ENCODE results near the gene ZNF609.
"Not testable (repeated sequence)": the region's sequence is repeated elsewhere in the genome, so short reads cannot be mapped to it uniquely, and the experiment has no call there.

ZNF609 gene

DNA sequence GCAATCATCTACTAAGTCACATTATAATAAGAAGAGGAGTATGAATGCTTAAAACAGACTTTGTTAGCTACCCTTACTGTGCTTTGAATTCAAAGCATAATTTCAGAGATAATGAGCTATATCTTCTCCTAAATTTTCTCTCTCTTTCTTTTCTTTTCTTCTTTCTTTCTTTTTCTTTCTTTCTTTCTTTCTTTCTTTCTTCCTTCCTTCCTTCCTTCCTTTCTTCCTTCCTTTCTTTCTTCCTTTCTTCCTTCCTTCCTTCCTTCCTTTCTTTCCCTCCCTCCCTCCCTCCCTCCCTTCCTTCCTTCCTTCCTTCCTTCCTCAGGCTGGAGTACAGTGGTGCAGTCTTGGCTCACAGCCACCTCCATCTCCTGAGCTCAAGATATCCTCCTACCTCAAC is 184.4 kb downstream of the ZNF609 start:
- not testable (repeated sequence) for DNase-seq (ENCODE audit: low spot score)

GRCh38 chr15:64645995-64646394 is 185.6 kb downstream of the ZNF609 start:
- DNase-seq (ENCODE audit: low spot score) = no peak

GRCh38 chr15:64647367-64647766 is 187.0 kb downstream of the ZNF609 start:
- no peak for DNase-seq (ENCODE audit: low spot score)

DNA sequence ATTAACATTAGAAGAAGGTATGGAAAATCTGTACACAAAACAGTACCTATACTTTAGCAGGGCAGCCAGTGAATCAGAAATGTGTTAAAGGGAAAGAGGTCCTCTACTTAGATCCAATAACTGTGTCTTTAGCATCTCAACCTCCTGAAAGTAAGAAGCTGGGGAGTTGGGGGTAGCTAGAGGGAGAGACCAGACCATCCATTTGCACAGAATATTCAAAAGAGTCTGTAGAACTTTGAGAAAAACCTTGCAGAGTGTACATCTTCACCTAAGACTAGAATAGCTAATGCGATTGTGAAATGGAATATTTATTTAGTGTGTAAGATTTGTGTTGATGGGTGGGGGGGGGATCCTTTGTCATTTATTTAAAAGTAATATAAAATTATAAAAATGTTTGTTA is 190.2 kb downstream of the ZNF609 start:
- no peak for DNase-seq (ENCODE audit: low spot score)

GRCh38 chr15:64651601-64652191 is 191.3 kb downstream of the ZNF609 start:
- DNase-seq (ENCODE audit: low spot score) = no peak

DNA sequence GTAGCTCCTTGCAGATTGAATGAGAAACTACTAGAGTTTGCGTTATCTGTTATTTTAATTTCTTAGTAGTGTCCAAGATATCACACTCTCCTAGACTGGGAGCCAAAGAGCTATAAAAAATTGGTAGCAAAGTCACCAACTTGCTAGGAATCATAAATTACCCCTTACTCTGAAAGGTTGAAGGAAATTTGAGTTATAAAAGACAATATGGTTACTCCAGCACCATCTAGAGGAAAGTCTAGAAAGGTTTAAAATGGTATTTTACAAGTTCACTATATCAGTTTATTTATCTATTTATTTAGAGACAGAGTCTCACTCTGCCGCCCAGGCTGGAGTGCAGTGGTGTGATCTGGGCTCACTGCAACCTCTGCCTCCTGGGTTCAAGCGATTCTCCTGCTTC is 193.4 kb downstream of the ZNF609 start:
- DNase-seq (ENCODE audit: low spot score) = no peak

- DNase-seq (ENCODE audit: low spot score) = no peak
These were observed 196.1 kb downstream of the ZNF609 start for GRCh38 chr15:64656508-64656907.

- DNase-seq (ENCODE audit: low spot score) = no peak
These were observed 204.8 kb downstream of the ZNF609 start for GRCh38 chr15:64665179-64665578.

DNA sequence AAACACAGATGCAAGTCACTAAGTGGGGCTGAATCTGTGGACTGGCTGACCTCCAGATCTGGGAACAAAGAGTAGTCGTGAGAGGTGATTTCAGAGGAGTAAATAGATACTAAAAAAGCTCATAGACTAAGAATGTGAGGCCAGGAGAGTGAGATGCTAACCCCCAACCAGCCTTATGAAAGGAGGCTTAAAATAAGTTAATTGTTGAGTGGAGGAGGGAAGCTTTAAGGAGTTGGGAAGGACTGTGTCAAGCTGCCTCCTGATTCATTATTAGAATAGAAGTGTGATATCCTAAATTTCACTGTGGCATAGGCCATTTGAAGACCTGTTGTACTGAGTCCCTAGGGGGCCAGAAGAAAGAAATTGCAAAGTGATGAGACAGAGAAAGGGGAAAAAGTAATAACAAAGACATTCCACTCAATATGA is 207.4 kb downstream of the ZNF609 start:
- no peak for DNase-seq (ENCODE audit: low spot score)

- DNase-seq (ENCODE audit: low spot score) = no peak
These were observed 213.5 kb downstream of the ZNF609 start for GRCh38 chr15:64673866-64674265.

DNA sequence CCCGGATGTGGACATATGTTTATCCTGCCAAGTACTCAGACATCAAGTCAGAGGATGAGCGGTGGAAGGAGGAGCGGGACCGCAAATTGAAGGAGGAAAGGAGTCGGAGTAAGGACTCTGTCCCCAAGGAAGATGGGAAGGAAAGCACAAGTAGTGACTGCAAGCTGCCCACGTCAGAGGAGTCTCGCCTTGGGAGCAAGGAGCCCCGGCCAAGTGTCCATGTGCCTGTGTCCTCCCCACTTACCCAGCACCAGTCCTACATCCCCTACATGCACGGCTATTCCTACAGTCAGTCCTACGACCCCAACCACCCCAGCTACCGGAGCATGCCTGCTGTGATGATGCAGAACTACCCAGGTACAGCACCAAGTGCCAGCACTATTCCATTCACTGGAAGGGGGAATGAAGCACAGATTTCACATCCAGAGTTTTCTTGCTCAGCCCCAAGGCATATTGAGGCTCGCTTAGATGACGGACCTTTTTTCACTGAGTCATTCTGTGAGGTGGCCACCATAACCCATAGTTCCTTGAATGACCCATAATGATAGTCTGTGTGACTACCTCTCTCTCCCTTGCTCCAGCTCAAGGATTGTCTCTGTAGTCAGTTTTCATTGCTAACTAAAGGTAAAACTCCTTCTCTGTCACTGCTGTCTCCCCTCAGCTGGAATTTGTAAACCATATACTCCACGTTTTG is 217.9 kb downstream of the ZNF609 start:
- DNase-seq (ENCODE audit: low spot score) = no peak

- no peak for DNase-seq (ENCODE audit: low spot score)
These were observed 219.7 kb downstream of the ZNF609 start for GRCh38 chr15:64680097-64680496.

DNA sequence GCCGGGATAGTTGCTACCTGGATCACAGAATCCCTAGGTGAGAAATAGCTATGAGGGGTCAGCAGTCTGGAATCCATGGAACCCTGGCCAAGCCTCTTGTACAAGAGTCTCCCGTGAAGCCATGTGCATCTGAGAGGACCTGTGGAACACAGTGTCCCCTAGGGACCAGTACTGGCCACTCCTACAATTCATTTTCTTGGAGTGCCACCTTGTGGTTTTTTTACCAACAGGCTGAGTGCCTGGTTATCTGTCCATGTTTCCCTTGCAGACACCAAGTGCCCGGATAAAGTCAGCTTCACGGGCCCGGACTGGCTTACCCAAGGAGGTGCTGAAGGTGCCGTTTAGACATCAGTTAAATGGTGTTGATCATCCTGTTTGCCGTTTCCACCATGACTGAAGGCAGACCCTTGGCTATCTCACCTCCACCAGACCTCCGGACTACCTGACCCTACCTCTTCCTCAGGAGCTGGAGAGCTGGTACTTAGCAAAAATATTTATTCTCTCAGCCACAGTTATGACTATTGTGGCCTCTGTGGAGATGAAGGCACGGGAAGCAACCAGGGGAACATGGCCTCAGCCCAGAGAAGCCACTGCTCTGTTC is 221.1 kb downstream of the ZNF609 start:
- DNase-seq (ENCODE audit: low spot score) = peak; percentile 52

DNA sequence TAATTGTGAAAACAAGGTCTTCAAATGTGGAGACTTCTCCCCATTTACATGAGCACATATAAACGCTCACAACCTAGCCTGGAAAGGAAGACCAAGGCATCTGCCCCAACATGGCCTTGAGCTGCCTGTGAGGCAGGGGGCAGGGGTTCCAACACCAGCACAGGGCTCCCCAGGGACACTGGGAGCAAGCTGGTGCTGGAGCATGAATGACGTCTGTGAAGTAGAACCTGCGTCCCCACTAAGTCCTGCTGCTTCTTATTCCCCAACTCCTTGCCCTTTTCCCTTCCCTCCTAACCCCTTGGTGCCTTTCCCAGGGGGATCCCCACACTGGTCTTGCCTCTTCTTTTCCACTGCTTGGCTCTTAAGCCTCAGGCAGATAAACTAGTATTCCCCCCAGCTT is 221.9 kb downstream of the ZNF609 start:
- DNase-seq (ENCODE audit: low spot score) = no peak

DNA sequence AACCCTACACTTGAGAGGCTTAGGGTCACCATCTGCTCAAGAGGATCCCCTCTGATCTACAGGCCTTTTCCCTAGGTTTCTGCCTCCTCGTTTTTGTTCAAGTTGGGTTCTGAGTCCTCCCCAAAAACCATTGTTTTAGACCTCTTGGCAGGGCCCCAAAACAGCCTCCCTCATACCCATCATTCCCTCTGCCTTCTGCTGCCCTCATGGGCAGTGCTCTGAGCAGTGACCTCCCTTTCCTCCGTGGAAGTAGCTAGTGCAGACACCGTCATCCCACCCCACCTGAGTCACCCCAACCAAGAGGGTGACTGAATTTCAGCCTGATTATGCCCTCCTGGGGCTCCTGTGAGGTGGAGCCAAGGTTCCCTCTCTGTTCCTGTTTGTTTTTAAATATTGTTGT is 223.0 kb downstream of the ZNF609 start:
- DNase-seq (ENCODE audit: low spot score) = no peak

- no peak for DNase-seq (ENCODE audit: low spot score)
These were observed 225.0 kb downstream of the ZNF609 start for GRCh38 chr15:64685230-64685888.

- DNase-seq (ENCODE audit: low spot score) = peak; percentile 73
These were observed 225.9 kb downstream of the ZNF609 start for GRCh38 chr15:64686130-64686735.

DNA sequence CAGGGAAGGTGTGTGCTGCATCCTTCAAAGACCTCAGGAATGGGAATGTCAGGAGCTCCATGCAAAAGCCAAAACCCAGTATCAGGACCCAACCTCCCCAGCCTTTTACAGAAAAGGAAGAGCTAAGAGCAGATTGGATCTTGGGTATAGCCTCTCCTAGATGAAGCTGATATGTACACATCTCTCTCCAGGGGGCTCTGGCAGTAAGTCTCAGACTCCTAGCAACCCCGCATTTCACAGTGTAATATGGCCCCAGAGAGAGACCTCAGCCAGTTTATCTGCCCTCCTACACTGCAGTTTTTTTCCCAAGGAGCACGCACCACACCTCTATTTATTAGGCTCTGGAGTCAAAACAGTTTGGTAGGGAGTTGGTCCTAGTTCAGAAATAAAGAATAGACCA is 226.8 kb downstream of the ZNF609 start:
- DNase-seq (ENCODE audit: low spot score) = no peak

DNA sequence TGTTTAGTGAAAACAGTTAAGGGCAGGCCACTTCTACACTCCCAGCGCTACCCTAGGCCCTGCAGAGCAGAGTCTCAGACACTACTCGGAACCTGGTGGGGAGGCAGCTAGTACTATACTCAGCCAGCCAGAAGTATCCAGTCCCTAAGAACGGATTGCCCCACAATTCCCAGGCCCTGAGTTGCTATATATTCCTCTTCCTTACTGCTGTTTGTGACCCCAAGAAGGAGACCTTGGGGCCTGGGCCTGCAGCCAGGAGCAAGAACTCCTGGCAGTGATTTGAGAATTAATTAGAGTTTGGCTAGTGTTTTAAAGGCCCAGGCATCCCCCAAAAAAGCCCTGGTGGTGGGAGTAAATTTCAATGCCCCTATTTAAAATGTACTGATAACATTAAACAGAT is 227.3 kb downstream of the ZNF609 start:
- DNase-seq (ENCODE audit: low spot score) = no peak

- DNase-seq (ENCODE audit: low spot score) = no peak
These were observed 228.4 kb downstream of the ZNF609 start for GRCh38 chr15:64688770-64689169.

DNA sequence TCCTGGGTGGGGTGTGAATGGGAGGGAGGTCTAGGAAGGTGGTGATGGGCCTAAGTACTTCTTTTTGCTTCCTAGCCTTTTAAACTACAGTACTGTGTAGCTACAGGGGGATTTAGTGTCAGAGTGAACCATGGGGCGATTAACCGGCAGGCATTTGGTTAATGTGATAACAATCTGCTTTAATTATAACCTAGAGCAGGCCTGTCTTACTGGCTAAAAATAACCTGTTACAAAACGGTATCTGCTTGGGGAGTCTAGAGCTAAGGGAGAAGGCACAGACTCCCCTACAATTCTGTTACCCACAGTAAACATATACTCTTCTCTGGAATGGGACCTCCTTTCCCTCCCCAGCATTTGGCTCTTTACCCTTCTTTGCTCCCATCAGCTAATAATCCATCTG is 229.6 kb downstream of the ZNF609 start:
- no peak for DNase-seq (ENCODE audit: low spot score)

- DNase-seq (ENCODE audit: low spot score) = no peak
These were observed 230.4 kb downstream of the ZNF609 start for GRCh38 chr15:64690578-64691296.

Data from hematopoietic multipotent progenitor cell treated with erythropoietin and hydrocortisone succinate and interleukin-3 and kit ligand, for 15 days (in vitro differentiated cells).